Mucosa of rectum (tissue), 2 donors: Measurements from ENCODE around the gene VPS16.

Source experiments
- H3K27ac ChIP-seq, 2 donors: one replicate each; pipeline ENCODE4 v1.7.0; 2013; ENCODE audit warnings: inconsistent platforms in 2 of 2, low read depth in 2 of 2, low read length in 2 of 2
- H3K27me3 ChIP-seq, 2 donors: one replicate each; pipeline ENCODE4 v1.7.0; 2013; ENCODE audit warnings: low read length in 2 of 2; ENCODE audit not compliant: control insufficient read depth in 2 of 2, insufficient read depth in 2 of 2
- H3K36me3 ChIP-seq, 2 donors: one replicate each; pipeline ENCODE4 v1.7.0; 2013; ENCODE audit warnings: low read length in 2 of 2; ENCODE audit not compliant: control insufficient read depth in 2 of 2, insufficient read depth in 2 of 2
- H3K4me1 ChIP-seq, 2 donors: one replicate each; pipeline ENCODE4 v1.7.0; 2013; ENCODE audit warnings: low read length in 2 of 2, mild to moderate bottlenecking in 1 of 2; ENCODE audit not compliant: control insufficient read depth in 2 of 2, insufficient read depth in 2 of 2
- H3K4me3 ChIP-seq, 2 donors: one replicate each; pipeline ENCODE4 v1.7.0; 2013; ENCODE audit warnings: low read length in 2 of 2
- H3K9ac ChIP-seq, 2 donors: one replicate each; pipeline ENCODE4 v1.7.0; 2013; ENCODE audit warnings: low read length in 2 of 2, low read depth in 1 of 2, mild to moderate bottlenecking in 1 of 2
- H3K9me3 ChIP-seq, 2 donors: one replicate each; pipeline ENCODE4 v1.7.0; 2013; ENCODE audit warnings: low read length in 2 of 2; ENCODE audit not compliant: control insufficient read depth in 2 of 2
- donor health status: healthy.
- donor health status: Normal muscosa, but diverticular disease.

Gene VPS16

GRCh38 chr20:2834401-2835110 lies 6.0 kb upstream of the VPS16 start:
- Histone ChIP-seq H3K27me3 (no peaks in the 10 kb centered on the region), H3K4me3 (no peak overlapping the region), H3K4me1 (peaks cover 0 to under 1% of the 10 kb centered on the region in 2 donors), H3K9me3 (no peaks in the 10 kb centered on the region), H3K36me3 (peaks cover 0 to 3% of the 10 kb centered on the region in 2 donors), H3K9ac (no peak overlapping the region), H3K27ac (no peak overlapping the region)

GRCh38 chr20:2835331-2835796 lies 5.2 kb upstream of the VPS16 start:
- no peaks in the 10 kb centered on the region for H3K9me3 ChIP-seq
- peaks cover 5 to 6% of the 10 kb centered on the region in 2 donors for H3K4me1 ChIP-seq
- H3K27ac ChIP-seq = no peak overlapping the region
- H3K27me3 ChIP-seq = no peaks in the 10 kb centered on the region
- no peak overlapping the region for H3K9ac ChIP-seq
- peaks cover 0 to 3% of the 10 kb centered on the region in 2 donors for H3K36me3 ChIP-seq
- no peak overlapping the region for H3K4me3 ChIP-seq

GRCh38 chr20:2836035-2836434 lies 4.5 kb upstream of the VPS16 start:
- no peak overlapping the region for H3K27ac ChIP-seq
- H3K36me3 ChIP-seq = peaks cover 0 to 3% of the 10 kb centered on the region in 2 donors
- no peak overlapping the region for H3K4me3 ChIP-seq
- H3K4me1 ChIP-seq = peaks cover 6% of the 10 kb centered on the region in 2 donors
- no peaks in the 10 kb centered on the region for H3K27me3 ChIP-seq
- H3K9me3 ChIP-seq = no peaks in the 10 kb centered on the region
- no peak overlapping the region for H3K9ac ChIP-seq

- Histone ChIP-seq H3K36me3 (peaks cover 0 to 3% of the 10 kb centered on the region in 2 donors), H3K27me3 (no peaks in the 10 kb centered on the region), H3K9me3 (no peaks in the 10 kb centered on the region), H3K4me1 (peaks cover 10 to 14% of the 10 kb centered on the region in 2 donors), H3K4me3 (no peak overlapping the region), H3K27ac (no peak overlapping the region), H3K9ac (no peak overlapping the region)
Observed at GRCh38 chr20:2837221-2837960, 3.2 kb upstream of the VPS16 start.

- Histone ChIP-seq H3K9ac (no peak overlapping the region), H3K4me3 (no peak overlapping the region), H3K4me1 (peaks cover 10 to 14% of the 10 kb centered on the region in 2 donors), H3K9me3 (no peaks in the 10 kb centered on the region), H3K27me3 (no peaks in the 10 kb centered on the region), H3K36me3 (peaks cover 0 to 3% of the 10 kb centered on the region in 2 donors), H3K27ac (no peak overlapping the region)
Observed at GRCh38 chr20:2838170-2838797, 2.3 kb upstream of the VPS16 start.

- H3K27me3 ChIP-seq = no peaks in the 10 kb centered on the region
- peaks cover 0 to 3% of the 10 kb centered on the region in 2 donors for H3K36me3 ChIP-seq
- H3K4me3 ChIP-seq = no peak overlapping the region
- no peaks in the 10 kb centered on the region for H3K9me3 ChIP-seq
- H3K9ac ChIP-seq = no peak overlapping the region
- H3K27ac ChIP-seq = no peak overlapping the region
- H3K4me1 ChIP-seq = peaks cover 10 to 14% of the 10 kb centered on the region in 2 donors
Observed at GRCh38 chr20:2838847-2839671, 1.5 kb upstream of the VPS16 start.

- H3K36me3 ChIP-seq = peaks cover 0 to 7% of the 10 kb centered on the region in 2 donors
- H3K4me1 ChIP-seq = peaks cover 10 to 14% of the 10 kb centered on the region in 2 donors
- H3K9me3 ChIP-seq = no peaks in the 10 kb centered on the region
- H3K9ac ChIP-seq = peak overlapping the region in 1 of 2 donors; percentile 82
- no peak overlapping the region for H3K27ac ChIP-seq
- H3K4me3 ChIP-seq = peak overlapping the region; percentile 88 to 94
- no peaks in the 10 kb centered on the region for H3K27me3 ChIP-seq
Observed at GRCh38 chr20:2839732-2840137, 810 bp upstream of the VPS16 start.

GRCh38 chr20:2840967-2841531 lies 504 bp downstream of the VPS16 start:
- Histone ChIP-seq H3K9me3 (no peaks in the 10 kb centered on the region), H3K9ac (peak overlapping the region; percentile 60 to 68), H3K36me3 (peaks cover 0 to 8% of the 10 kb centered on the region in 2 donors), H3K4me1 (peaks cover 10 to 14% of the 10 kb centered on the region in 2 donors), H3K4me3 (peak overlapping the region; percentile 88 to 94), H3K27me3 (no peaks in the 10 kb centered on the region), H3K27ac (peak overlapping the region in 1 of 2 donors; percentile 88)

- no peak overlapping the region for H3K27ac ChIP-seq
- H3K36me3 ChIP-seq = peaks cover 0 to 8% of the 10 kb centered on the region in 2 donors
- no peak overlapping the region for H3K9ac ChIP-seq
- peaks cover 5 to 8% of the 10 kb centered on the region in 2 donors for H3K4me1 ChIP-seq
- H3K27me3 ChIP-seq = no peaks in the 10 kb centered on the region
- no peaks in the 10 kb centered on the region for H3K9me3 ChIP-seq
- H3K4me3 ChIP-seq = no peak overlapping the region
Observed at GRCh38 chr20:2845607-2846006, 5.1 kb downstream of the VPS16 start.
